PFSK-1 (cell line): ENCODE data around the gene AIMP1.

Experiments used
- POLR2AphosphoS5 ChIP-seq: IDR thresholded peaks from 2 replicates; pipeline ENCODE4 v1.6.1; 2012; ENCODE audit warnings: low read depth, mild to moderate bottlenecking, control low read depth, low read length, moderate library complexity
- SIN3A ChIP-seq: IDR thresholded peaks from 2 replicates; pipeline ENCODE4 v1.6.1; 2012; ENCODE audit warnings: mild to moderate bottlenecking, low read length, moderate library complexity, borderline replicate concordance; ENCODE audit not compliant: insufficient read depth
- TF ChIP-seq, protein P1 (sequence below), 2 experiments: IDR thresholded peaks; 2 replicates each; pipeline versions ENCODE4 v1.6.1 to v1.8.0; 2011 to 2012; ENCODE audit warnings: low read depth in 2 of 2, low read length in 2 of 2, control low read depth in 1 of 2, inconsistent platforms in 1 of 2, mild to moderate bottlenecking in 1 of 2, moderate library complexity in 1 of 2; ENCODE audit not compliant: insufficient read depth in 1 of 2

DNA sequence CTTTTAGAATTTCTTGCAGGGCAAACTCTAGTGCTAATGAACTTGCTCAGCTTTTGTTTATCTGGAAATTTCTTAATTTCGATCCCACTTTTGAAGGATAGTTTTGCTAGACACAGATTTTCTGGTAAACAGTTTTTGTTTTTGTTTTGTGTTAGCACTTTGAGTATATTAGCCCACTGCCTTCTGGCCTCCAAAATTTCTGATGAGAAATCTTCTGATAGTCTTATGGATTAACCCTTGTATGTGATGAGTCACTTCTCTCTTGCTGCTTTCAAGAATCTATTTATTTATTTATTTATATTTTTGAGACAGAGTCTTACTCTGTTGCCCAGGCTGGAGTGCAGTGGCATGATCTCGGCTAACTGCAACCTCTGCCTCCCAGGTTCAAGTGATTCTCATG lies 79.2 kb downstream of the AIMP1 start:
- TF ChIP-seq POLR2AphosphoS5 = no peak
- TF ChIP-seq, protein P1, sequence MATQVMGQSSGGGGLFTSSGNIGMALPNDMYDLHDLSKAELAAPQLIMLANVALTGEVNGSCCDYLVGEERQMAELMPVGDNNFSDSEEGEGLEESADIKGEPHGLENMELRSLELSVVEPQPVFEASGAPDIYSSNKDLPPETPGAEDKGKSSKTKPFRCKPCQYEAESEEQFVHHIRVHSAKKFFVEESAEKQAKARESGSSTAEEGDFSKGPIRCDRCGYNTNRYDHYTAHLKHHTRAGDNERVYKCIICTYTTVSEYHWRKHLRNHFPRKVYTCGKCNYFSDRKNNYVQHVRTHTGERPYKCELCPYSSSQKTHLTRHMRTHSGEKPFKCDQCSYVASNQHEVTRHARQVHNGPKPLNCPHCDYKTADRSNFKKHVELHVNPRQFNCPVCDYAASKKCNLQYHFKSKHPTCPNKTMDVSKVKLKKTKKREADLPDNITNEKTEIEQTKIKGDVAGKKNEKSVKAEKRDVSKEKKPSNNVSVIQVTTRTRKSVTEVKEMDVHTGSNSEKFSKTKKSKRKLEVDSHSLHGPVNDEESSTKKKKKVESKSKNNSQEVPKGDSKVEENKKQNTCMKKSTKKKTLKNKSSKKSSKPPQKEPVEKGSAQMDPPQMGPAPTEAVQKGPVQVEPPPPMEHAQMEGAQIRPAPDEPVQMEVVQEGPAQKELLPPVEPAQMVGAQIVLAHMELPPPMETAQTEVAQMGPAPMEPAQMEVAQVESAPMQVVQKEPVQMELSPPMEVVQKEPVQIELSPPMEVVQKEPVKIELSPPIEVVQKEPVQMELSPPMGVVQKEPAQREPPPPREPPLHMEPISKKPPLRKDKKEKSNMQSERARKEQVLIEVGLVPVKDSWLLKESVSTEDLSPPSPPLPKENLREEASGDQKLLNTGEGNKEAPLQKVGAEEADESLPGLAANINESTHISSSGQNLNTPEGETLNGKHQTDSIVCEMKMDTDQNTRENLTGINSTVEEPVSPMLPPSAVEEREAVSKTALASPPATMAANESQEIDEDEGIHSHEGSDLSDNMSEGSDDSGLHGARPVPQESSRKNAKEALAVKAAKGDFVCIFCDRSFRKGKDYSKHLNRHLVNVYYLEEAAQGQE (IDR thresholded peaks at IDR 0.05; ENCODE audit: insufficient read depth in 1 of 2, low read depth in 2 of 2, low read length in 2 of 2) = no peak
- TF ChIP-seq SIN3A = no peak
